Measurements from ENCODE around the gene C17orf107.

C17orf107 gene

GRCh38 chr17:4872786-4873185 is 26.6 kb upstream of the C17orf107 start:
- DNase-seq (ENCODE audit: low spot score) = peak; percentile 79

- peak; percentile 88 for DNase-seq (ENCODE audit: low spot score)
These were observed 22.2 kb upstream of the C17orf107 start for GRCh38 chr17:4877089-4877488.

- no peak for DNase-seq (ENCODE audit: low spot score)
These were observed 19.7 kb upstream of the C17orf107 start for GRCh38 chr17:4879601-4880000.

- DNase-seq (ENCODE audit: low spot score) = no peak
These were observed 18.5 kb upstream of the C17orf107 start for GRCh38 chr17:4880857-4881256.

- peak; percentile 74 for DNase-seq (ENCODE audit: low spot score)
These were observed 17.4 kb upstream of the C17orf107 start for GRCh38 chr17:4881761-4882555.

GRCh38 chr17:4884489-4884888 is 14.8 kb upstream of the C17orf107 start:
- DNase-seq (ENCODE audit: low spot score) = no peak

- DNase-seq (ENCODE audit: low spot score) = no peak
These were observed 12.5 kb upstream of the C17orf107 start for GRCh38 chr17:4886830-4887229.

GRCh38 chr17:4887581-4887980 is 11.8 kb upstream of the C17orf107 start:
- no peak for DNase-seq (ENCODE audit: low spot score)

- no peak for DNase-seq (ENCODE audit: low spot score)
These were observed 7.6 kb upstream of the C17orf107 start for GRCh38 chr17:4891411-4892410.

GRCh38 chr17:4892499-4893221 is 6.7 kb upstream of the C17orf107 start:
- no peak for DNase-seq (ENCODE audit: low spot score)

GRCh38 chr17:4893272-4893671 is 6.1 kb upstream of the C17orf107 start:
- no peak for DNase-seq (ENCODE audit: low spot score)

- no peak for DNase-seq (ENCODE audit: low spot score)
These were observed 5.4 kb upstream of the C17orf107 start for GRCh38 chr17:4893721-4894560.

- DNase-seq (ENCODE audit: low spot score) = no peak
These were observed 4.2 kb upstream of the C17orf107 start for GRCh38 chr17:4895121-4895520.

GRCh38 chr17:4895657-4896331 is 3.5 kb upstream of the C17orf107 start:
- no peak for DNase-seq (ENCODE audit: low spot score)

- DNase-seq (ENCODE audit: low spot score) = no peak
These were observed 2.8 kb upstream of the C17orf107 start for GRCh38 chr17:4896332-4897197.

- DNase-seq (ENCODE audit: low spot score) = no peak
These were observed 2.1 kb upstream of the C17orf107 start for GRCh38 chr17:4897198-4897687.

GRCh38 chr17:4897785-4898184 is 1.6 kb upstream of the C17orf107 start:
- no peak for DNase-seq (ENCODE audit: low spot score)

- DNase-seq (ENCODE audit: low spot score) = no peak
These were observed 985 bp upstream of the C17orf107 start for GRCh38 chr17:4898351-4898750.

GRCh38 chr17:4898927-4899326 is 409 bp upstream of the C17orf107 start:
- no peak for DNase-seq (ENCODE audit: low spot score)
